Ectodermal cell (in vitro differentiated cells): ENCODE data around the gene TMEM150C.

Source experiments
- H3K27ac ChIP-seq: 2 replicates; pipeline ENCODE4 v1.7.0; 2013; ENCODE audit warnings: mild to moderate bottlenecking, low read depth, low read length; ENCODE audit not compliant: insufficient read depth, poor library complexity, severe bottlenecking
- H3K27me3 ChIP-seq: 2 replicates; pipeline ENCODE4 v1.7.0; 2013; ENCODE audit warnings: mild to moderate bottlenecking, low read length; ENCODE audit not compliant: insufficient read depth, control insufficient read depth, poor library complexity, severe bottlenecking
- H3K36me3 ChIP-seq: one replicate; pipeline ENCODE4 v1.7.0; 2013; ENCODE audit warnings: low read length; ENCODE audit not compliant: control insufficient read depth, insufficient read depth
- H3K4me1 ChIP-seq: one replicate; pipeline ENCODE4 v1.7.0; 2013; ENCODE audit warnings: low read length; ENCODE audit not compliant: control insufficient read depth, insufficient read depth
- H3K4me3 ChIP-seq: 2 replicates; pipeline ENCODE4 v1.7.0; 2013; ENCODE audit warnings: low read depth, low read length, control low read depth; ENCODE audit not compliant: insufficient read depth
- H3K9me3 ChIP-seq: 2 replicates; pipeline ENCODE4 v1.7.0; 2013; ENCODE audit warnings: mild to moderate bottlenecking, low read length, moderate library complexity; ENCODE audit not compliant: control insufficient read depth
- WGBS, 2 experiments: methylation state at CpG; one replicate each; pipeline ENCODE4 v1.1.7; 2013; ENCODE audit warnings: missing lambda C conversion rate in 2 of 2; 5-methylcytosine and 5-hydroxymethylcytosine counted together

Gene TMEM150C

DNA sequence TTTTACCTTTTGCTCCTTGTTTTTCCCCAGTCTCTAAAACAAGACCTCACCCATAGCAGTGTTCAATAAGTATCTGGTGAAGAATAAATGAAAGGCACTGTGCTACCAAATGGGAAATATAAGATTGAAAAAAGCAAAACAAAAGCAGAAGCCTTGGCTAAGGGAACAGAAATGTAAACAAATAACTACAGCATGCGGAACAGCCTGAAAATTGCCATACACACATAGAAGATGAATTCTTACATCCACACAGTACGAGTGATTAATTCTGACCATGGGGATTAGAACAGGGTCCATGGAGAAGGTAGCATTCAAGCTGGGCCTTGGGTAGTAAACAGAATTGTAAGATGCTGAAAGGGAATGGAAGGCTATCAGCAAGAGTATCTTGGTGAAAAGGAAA, 40.5 kb downstream of the TMEM150C start:
- Histone ChIP-seq H3K27ac (no peak overlapping the region), H3K36me3 (no peaks in the 10 kb centered on the region), H3K4me3 (no peak overlapping the region), H3K9me3 (no peaks in the 10 kb centered on the region), H3K4me1 (no peaks in the 10 kb centered on the region), H3K27me3 (no peaks in the 10 kb centered on the region)
- 70 to 78% methylated on average over 2 of the region's 2 CpGs for WGBS, 2 experiments

- H3K4me1 ChIP-seq = no peaks in the 10 kb centered on the region
- H3K27ac ChIP-seq = no peak overlapping the region
- H3K36me3 ChIP-seq = no peaks in the 10 kb centered on the region
- WGBS, 2 experiments = 91 to 98% methylated on average over 2 of the region's 2 CpGs
- H3K27me3 ChIP-seq = no peaks in the 10 kb centered on the region
- no peaks in the 10 kb centered on the region for H3K9me3 ChIP-seq
- H3K4me3 ChIP-seq = no peak overlapping the region
Measured at GRCh38 chr4:82519776-82520175, 42.0 kb downstream of the TMEM150C start.

GRCh38 chr4:82519072-82519471, 42.7 kb downstream of the TMEM150C start:
- WGBS, 2 experiments = 87 to 90% methylated on average over 3 of the region's 3 CpGs
- H3K27me3 ChIP-seq = no peaks in the 10 kb centered on the region
- no peaks in the 10 kb centered on the region for H3K4me1 ChIP-seq
- H3K27ac ChIP-seq = no peak overlapping the region
- no peaks in the 10 kb centered on the region for H3K9me3 ChIP-seq
- no peak overlapping the region for H3K4me3 ChIP-seq
- no peaks in the 10 kb centered on the region for H3K36me3 ChIP-seq

DNA sequence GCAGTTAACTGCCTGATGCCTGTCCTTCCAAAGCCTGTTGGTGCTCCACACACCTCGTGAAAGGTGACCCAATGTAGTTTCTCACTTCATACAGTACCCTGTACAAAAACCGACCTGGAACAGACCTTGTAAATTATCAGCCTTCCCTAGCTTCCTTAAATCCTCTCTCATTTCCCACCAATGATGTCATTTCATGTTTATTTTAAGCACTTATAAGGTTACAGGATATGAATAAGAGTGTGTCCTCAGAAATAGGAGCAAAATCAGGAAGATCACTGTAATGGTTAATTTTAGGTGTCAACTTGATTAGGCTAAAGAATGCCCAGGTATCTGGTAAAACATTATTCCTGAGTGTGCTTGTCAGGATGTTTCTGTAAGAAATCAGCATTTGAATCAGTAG, 44.7 kb downstream of the TMEM150C start:
- 85 to 92% methylated on average over 2 of the region's 2 CpGs for WGBS, 2 experiments
- Histone ChIP-seq H3K4me3 (no peak overlapping the region), H3K27ac (no peak overlapping the region), H3K27me3 (no peaks in the 10 kb centered on the region), H3K4me1 (no peaks in the 10 kb centered on the region), H3K9me3 (no peaks in the 10 kb centered on the region), H3K36me3 (no peaks in the 10 kb centered on the region)

DNA sequence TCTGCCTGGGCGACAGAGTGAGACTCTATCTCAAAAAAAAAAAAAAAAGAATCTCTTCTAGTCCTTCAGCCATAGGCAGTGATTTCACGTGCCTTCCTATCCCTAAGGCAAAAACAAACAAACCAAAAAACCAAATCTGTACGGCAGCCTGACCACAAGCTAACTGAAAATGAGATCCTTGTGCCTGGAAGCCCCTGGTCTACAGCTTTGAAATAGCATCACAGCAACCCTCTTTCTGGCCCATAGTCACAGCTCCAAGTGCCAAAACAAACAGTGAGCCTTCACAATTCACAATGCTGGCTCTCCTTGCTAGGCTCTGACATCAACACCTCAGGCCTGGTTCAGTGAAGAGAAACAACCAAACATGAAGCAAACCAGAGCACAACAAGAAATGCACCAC, 46.1 kb downstream of the TMEM150C start:
- H3K4me3 ChIP-seq = no peak overlapping the region
- no peaks in the 10 kb centered on the region for H3K4me1 ChIP-seq

DNA sequence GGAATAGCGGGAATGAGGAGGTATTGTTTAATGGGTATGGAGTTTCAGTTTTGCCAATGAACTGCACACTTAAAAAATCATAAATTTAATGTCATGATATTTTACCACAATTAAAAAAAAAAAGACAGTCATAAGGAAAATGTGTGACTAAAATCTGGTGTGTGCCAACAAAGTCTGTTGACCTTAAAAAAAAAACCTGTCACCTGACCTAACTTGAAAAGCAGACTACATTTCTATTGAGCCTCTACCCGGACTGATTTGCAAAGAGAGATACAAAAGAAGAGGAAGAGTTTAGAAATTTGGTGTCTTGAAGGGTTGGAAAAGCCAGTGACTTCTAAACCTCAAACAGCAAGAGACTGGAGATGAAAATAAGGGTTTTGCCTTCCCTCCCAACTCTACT, 48.4 kb downstream of the TMEM150C start:
- Histone ChIP-seq H3K4me3 (no peak overlapping the region), H3K9me3 (no peaks in the 10 kb centered on the region), H3K27ac (no peak overlapping the region), H3K27me3 (no peaks in the 10 kb centered on the region), H3K4me1 (no peaks in the 10 kb centered on the region), H3K36me3 (no peaks in the 10 kb centered on the region)
- 87 to 95% methylated on average over 2 of the region's 2 CpGs for WGBS, 2 experiments

More for the DNA sequence above, 46.1 kb downstream of the TMEM150C start:
- H3K36me3 ChIP-seq = no peaks in the 10 kb centered on the region
- no peak overlapping the region for H3K27ac ChIP-seq
- no peaks in the 10 kb centered on the region for H3K9me3 ChIP-seq
- WGBS, 2 experiments = 92 to 94% methylated on average over 3 of the region's 3 CpGs
- no peaks in the 10 kb centered on the region for H3K27me3 ChIP-seq

- no peaks in the 10 kb centered on the region for H3K4me1 ChIP-seq
- H3K9me3 ChIP-seq = no peaks in the 10 kb centered on the region
- WGBS, 2 experiments = 83 to 98% methylated on average over 3 of the region's 3 CpGs
- H3K27me3 ChIP-seq = no peaks in the 10 kb centered on the region
- H3K36me3 ChIP-seq = no peaks in the 10 kb centered on the region
- H3K4me3 ChIP-seq = no peak overlapping the region
- H3K27ac ChIP-seq = no peak overlapping the region
Measured at GRCh38 chr4:82510216-82510615, 51.6 kb downstream of the TMEM150C start.

GRCh38 chr4:82508806-82509428, 52.9 kb downstream of the TMEM150C start:
- Histone ChIP-seq H3K27me3 (no peaks in the 10 kb centered on the region), H3K9me3 (no peaks in the 10 kb centered on the region), H3K4me1 (no peaks in the 10 kb centered on the region), H3K36me3 (no peaks in the 10 kb centered on the region), H3K27ac (no peak overlapping the region), H3K4me3 (no peak overlapping the region)
- 56 to 65% methylated on average over 4 to 5 of the region's 5 CpGs for WGBS, 2 experiments

DNA sequence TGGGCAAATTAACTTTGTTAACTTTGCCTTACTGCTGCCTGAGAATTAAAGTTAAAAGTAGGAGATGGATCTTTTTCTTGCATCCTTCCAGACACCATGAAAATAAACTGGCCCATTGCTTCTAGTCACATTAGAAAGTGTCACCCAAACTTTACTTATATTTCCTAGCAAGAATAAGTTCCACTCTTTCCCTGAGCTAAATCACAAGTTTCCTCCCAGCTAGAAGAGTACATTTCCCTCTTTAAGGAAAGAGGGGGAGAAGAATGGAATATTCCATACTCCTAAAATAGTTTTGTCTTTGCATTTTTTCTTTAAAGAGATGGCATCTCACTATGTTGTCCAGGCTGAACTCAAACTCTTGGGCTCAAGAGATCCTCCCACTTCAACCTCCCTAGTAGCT, 53.8 kb downstream of the TMEM150C start:
- H3K4me3 ChIP-seq = no peak overlapping the region
- no peaks in the 10 kb centered on the region for H3K36me3 ChIP-seq
- no peak overlapping the region for H3K27ac ChIP-seq
- H3K4me1 ChIP-seq = no peaks in the 10 kb centered on the region
- H3K27me3 ChIP-seq = no peaks in the 10 kb centered on the region
- H3K9me3 ChIP-seq = no peaks in the 10 kb centered on the region

- Histone ChIP-seq H3K27ac (no peak overlapping the region), H3K27me3 (no peaks in the 10 kb centered on the region), H3K36me3 (no peaks in the 10 kb centered on the region), H3K9me3 (no peaks in the 10 kb centered on the region), H3K4me1 (peaks cover 5% of the 10 kb centered on the region), H3K4me3 (no peak overlapping the region)
- WGBS, 2 experiments = 53 to 56% methylated on average over 2 of the region's 2 CpGs
Measured at GRCh38 chr4:82501154-82501442, 60.7 kb downstream of the TMEM150C start.
